Measurements from ENCODE around the gene THBD.

- TF ChIP-seq CTCF (conservative IDR thresholded peaks at IDR 0.05; ENCODE audit: low read depth in 2 of 2) = no peak
- no peak for TF ChIP-seq EZH2 (IDR thresholded peaks at IDR 0.05; ENCODE audit: low read depth, unreplicated experiment)
- no peak for TF ChIP-seq POLR2AphosphoS5 (IDR thresholded peaks at IDR 0.05; ENCODE audit: low read depth)
- no peak for TF ChIP-seq EZH2phosphoT487 (IDR thresholded peaks at IDR 0.05; ENCODE audit: unreplicated experiment)
Measured at GRCh38 chr20:23007462-23007861, 42.0 kb downstream of the THBD start.
